Stimulated activated CD4-positive, alpha-beta T cell treated with anti-CD3 and anti-CD28 coated beads, TNF-alpha, amount 100 ng/mL, for 24 hours (primary cell): ENCODE measurements around the gene TTC16.

Experiments
- DNase-seq, 3 experiments: peaks; one replicate each; pipeline ENCODE4 v3.0.0-alpha.2; 2020; ENCODE audit warnings: low read depth in 3 of 3

Gene TTC16

DNA sequence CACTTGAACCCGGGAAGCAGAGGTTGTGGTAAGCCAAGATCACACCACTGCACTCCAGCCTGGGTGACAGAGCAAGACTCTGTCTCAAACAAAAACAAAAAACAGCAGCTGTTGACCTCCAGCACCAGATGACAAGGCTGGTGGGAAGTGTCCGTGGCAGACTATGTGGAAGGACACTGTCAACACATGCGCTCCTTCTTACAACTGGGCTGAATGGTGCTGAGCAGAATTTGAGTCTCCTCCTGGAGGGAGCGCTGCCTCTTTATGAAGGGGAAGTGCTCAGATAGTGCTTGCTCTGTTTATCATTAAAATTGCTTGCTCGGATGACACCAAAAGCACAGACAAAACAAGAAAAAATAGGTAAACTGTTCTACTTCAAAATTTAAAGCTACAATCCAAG, 18.3 kb upstream of the TTC16 start:
- DNase-seq, result no peak

DNA sequence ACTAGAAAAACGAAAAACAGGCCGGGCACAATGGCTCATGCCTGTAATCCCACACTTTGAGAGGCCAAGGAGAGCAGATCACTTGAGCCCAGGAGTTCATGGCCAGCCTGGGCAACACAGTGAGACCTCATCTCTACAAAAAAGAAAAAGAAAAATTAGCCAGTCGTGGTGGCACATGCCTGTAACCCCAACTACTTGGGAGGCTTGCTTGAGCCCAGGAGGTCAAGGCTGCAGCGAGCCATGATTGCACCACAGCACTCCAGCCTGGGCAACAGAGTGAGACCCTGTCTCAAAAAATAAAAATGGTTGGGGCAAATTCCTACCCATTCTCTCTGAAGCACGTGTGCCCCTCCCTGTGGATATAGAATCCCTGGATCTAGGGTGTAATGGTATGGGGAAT, 17.5 kb upstream of the TTC16 start:
- no peak for DNase-seq

DNA sequence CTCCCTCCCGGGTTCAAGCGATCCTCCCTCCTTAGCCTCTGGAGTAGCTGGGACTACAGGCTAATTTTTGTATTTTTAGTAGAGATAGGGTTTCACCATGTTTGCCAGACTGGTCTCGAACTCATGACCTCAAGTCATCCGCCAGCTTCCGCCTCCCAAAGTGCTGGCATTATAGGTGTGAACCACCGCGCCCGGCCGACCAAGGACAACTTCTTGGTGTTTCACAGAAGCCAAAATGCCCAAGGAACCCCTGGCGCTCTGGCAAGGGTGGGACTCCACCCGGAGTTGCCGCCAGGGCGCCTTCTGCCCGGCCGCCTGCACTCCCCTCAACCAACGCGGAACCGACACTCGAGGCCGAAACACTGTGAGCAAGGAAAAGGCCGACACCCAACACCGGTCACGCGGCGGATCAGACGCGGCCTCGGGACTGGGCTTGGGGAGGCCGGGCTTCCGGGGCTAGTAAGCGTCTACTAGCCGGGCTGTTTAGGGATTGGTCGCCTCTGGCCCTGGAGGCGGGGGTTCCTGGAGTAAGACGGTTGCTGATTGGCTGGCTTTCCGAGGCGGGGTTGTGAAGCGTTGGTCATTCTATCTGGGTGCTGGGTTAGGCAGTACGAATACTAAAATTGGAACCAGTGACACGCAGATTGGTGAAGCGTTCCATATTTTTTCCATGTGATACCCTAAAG, 16.8 kb upstream of the TTC16 start:
- peak; percentile 70 to 86 (median 79) for DNase-seq

DNA sequence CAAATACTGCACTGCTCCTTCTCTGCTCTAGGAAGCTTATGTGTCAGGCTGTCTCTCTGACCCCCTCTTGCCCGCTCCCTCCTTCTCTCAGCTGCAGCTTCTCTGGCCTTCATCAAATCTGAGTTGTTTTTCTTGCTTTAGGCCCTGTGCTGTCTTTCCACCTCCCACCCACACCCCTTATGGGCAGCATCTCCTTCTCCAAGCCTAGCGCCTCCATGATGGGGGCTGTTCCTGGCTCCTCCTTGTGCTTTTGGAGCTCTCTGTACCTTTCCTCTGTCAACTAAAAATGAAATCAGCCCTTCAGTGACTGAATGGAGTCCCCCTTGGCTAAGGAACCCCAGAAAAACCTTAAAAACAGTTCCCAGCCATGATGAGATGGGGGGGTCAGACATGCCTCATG, 15.7 kb upstream of the TTC16 start:
- no peak for DNase-seq

DNA sequence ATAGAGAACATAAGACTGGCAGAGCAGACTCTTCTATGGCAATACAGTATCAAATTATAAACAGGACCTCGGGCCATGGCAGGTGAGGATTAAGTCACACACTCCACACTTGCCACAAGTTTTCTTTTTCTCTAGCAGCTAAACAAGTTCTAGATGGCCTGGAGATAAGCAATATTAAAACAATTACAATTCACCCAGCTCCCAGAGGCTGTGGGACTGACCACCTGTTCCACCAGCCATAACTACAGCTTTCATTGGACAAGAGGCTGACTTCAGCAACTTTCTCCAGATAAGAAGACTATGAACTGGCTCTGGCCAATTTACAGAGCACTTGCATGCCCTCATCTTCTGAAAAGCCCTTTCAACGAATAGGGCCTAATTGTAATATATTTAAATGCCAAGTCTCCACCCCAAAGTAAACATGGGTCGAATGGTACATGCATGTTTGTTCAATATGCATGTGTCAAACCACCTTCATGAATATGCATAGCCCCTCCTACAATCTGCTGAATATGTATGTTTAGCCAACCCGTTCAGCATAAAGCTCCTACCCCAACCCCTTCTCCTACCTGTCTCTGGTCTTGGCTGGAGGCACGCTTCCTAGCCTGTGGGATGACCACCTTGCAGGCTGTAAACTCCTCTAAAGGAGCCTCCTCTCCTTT, 15.2 kb upstream of the TTC16 start:
- no peak for DNase-seq

DNA sequence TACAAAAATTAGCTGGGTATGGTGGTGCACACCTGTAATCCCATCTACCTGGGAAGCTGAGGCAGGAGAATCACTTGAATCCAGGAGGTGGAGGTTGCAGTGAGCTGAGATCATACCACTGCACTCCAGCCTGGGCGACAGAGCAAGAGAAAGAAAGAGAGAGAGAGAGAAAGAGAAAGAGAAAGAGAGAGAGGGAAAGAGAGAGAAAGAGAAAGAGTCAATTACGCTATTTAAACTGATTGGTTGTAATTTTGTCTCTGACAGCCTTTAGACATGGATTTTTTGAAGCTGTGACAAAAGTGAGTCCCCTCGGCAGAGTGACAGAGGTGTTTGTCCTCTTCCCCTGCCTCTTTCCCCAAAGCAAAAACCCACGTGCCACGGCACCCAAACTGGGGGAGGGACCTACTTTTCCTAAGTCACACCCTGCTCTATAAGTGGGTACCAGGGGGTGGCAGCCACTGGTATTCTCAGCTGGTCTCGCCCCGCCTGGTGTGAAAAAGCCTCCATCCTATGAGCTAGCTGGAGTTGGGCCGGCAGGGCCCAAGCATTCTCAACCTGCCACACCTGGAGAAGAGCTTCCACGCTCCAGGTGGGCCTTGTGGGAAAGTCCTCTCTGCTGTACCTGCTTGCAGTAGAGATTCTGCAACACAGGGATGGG, 12.5 kb upstream of the TTC16 start:
- no peak for DNase-seq

DNA sequence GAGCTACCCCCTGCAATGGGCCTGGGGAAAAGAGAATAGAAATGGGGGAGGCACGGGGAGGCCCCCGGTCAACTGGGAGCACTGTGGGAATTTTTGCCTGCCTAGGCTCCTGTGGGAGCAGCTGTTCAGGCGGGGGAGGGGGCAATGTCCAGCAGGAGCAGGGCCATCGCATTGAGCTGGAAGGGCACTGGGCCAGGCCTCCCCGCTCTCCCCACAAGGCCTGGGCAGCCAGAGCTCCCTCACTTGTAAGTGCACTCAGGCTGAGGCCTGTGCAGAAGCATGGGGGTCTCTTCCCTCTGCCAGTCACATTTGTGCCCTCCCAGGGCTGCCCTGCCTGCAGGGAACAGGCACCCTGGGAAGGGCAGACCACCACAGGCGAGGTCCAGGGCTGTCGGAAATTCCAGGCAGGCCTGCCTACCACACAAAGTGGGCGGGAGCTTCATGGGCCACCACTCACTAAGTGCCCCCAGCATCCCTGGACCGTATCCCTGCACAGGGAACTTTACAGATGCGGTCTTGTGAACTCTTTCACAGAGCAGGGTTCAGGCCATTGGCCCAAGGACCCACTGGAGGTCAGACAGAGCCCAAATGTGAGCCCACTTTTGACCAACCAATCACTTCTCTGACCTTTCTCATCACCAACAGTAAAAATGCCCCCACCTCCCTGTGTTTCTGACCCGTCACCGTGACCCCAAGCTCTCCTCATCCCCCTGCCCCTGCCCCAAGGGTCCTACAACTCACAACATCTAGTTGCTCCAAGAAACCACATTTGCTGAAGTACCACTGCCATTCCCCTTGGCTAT, 10.1 kb upstream of the TTC16 start:
- DNase-seq, result no peak

DNA sequence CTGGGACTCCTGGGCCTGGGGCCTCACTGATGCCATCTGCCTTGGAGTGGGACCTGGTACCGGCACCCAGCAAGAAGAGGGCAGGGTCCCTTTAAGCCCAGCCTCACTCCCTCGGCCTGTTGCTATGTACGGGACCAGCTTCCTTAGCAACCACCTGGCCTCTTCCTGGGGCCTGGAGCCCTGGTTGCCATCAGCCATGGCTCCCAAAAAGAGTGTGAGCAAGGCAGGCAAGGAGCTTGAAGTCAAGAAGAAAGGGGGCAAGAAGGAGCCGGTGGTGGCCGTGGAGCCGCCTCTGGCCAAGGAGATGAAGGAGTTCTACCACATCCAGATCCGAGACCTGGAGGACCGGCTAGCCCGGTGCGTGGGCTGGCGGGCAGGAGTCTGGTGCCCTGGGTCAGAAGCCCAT, 9.0 kb upstream of the TTC16 start, which contains the start of gene CFAP157:
TSS of gene CFAP157 (plus strand) at position 153 of the 406 bp plus-strand sequence. CDS start at position 197, 44 bp downstream.
- no peak for DNase-seq

DNA sequence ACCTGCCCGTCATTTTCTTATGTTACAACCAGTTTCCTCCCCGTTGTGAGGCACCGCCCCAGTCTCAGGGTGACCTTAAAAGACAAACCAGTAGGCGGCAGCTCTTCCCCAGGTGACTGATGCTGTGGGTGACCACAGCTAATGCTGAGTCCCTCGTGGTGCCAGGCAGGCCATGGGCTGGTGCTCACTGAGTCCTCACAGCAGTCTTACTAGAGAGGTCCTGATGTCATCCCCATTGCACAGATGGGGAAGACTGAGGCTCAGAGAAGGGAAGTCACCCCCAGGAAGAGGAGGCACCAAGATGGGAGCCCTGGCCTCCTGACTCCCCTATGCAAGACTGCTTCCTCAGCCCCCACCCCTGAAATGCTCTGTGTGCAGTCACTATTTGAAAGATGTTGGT, 8.1 kb upstream of the TTC16 start:
- DNase-seq, result peak in 1 of 3 experiments; percentile 21

DNA sequence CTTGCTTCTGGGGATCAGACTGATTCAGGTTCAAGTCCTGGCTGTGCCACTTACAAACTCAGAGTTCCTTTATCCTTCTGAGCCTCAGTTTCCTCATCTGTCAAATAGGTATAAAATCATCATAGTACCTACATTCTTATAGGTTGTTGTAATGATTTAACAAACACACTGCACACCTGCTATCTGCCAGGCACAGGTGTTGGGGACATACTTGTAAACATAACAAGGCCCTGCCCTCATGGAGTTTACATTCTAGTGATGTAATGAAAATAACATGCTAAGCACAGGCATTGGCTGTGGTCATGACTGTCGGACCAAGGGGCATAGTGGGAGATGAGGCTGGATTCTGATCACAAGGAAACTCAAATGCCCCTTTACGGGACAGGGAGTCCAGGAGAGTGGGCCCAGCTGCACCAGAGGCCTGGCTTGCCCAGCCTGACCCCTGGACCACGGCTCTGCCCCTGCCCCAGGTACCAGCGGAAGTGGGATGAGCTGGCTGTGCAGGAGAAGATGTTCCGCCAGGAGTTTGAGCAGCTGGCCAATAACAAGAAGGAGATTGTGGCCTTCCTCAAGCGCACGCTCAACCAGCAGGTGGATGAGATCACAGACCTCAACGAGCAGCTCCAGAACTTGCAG, 6.8 kb upstream of the TTC16 start:
- no peak for DNase-seq

DNA sequence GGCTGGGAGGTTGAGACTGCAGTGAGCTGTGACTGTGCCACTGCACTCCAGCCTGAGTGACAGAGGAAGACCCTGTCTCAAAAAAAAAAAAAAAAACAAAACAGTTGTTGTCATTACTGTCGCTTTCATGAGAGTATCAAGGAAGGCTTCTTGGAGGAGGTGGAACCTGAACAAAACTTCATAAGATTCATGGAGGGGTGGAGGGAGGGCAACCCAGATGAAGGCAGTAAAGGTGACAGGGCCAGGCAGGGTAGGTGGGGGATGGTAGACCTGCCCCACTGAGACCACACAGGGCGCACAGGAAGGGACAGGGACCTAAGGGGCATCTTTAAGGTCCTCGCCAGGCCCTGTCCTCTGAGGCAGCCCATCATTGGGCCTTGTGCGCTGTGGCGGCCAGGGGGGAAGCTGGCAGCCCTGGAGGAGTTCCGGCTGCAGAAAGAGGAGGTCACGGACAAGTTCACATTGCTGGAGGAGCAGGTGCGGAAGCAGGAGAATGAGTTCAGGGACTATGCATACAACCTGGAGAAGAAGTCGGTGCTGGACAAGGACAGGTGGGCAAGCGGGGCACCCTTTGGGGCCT, 5.6 kb upstream of the TTC16 start:
- no peak for DNase-seq

DNA sequence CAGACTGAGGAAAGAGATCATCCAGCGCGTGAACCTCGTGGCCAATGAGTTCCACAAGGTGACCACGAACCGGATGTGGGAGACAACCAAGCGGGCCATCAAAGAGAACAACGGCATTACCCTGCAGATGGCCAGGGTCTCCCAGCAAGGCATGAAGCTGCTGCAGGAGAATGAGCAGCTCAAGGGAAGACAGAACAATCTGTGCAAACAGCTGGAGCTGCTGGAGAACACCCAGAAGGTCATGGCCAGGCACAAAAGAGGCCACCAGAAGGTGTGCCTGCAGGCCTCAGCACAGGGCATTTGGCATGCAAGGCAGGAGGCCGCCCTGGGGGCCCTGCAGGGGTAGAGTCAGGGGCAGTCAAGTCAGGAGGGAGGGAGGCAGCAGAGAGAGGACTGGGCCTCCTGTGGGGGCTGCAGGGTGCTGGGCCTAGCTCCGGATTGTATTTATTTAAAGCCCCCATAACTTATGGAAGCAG, 4.6 kb upstream of the TTC16 start:
- no peak for DNase-seq

DNA sequence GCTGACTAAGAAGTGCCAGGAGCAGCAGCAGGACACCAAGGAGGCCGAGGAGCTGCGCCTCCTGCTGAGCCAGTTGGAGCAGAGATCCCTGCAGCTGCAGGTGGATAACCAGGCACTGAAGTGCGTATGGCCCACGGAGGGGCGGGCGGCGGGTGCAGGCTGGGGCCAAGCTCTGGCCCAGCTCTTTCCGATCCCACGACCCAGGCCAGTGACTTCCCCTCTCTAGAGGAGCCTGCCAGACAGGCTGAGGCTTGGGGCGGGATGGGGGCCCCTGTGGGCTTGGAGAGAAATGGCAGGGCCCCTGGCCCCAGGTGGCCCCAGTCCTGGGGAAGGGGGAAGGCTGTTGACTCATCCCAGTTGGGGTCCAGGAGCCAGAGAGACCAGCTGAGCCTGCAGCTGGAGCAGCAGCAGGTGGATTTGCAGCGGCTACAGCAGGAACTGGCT, 4.0 kb upstream of the TTC16 start:
- no peak for DNase-seq

DNA sequence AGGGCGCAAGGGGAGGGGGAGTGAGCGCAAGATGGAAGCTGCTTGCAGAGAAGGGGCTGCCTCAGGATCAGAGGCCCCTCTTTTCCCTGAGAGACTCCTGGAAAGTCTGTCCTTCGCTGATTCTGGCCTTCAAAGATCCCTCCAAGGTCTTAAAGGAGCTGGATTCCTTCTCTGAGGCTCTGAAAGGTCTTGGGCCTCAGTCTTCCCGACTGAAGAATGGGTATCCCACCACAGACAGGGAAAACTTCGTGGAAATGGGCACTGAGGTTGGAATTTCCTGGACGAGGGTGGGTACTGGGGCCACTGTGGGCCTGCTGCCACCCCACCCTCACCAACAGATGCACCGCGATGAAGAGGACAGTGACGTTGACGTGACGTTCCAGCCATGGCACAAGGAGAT, 3.5 kb upstream of the TTC16 start:
- no peak for DNase-seq

DNA sequence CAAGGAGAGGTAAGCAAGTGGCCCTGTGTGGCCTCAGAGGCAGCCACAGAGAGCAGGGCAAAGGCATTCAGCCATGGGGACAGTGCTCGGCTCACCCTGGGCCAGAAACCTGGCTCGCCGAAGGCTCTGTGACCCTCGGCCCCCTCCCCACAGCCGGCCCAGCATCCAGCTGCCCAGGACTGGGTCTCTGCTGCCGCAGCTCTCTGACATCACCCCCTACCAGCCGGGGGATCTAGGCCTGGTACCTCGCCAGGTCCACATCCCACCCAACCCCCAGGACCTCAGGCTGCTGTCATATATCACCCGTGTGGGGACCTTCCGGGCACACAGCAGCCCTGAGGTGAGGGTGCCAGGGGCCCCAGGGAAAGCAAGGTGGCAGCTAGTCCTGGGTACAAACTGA, 3.0 kb upstream of the TTC16 start:
- DNase-seq, result no peak

DNA sequence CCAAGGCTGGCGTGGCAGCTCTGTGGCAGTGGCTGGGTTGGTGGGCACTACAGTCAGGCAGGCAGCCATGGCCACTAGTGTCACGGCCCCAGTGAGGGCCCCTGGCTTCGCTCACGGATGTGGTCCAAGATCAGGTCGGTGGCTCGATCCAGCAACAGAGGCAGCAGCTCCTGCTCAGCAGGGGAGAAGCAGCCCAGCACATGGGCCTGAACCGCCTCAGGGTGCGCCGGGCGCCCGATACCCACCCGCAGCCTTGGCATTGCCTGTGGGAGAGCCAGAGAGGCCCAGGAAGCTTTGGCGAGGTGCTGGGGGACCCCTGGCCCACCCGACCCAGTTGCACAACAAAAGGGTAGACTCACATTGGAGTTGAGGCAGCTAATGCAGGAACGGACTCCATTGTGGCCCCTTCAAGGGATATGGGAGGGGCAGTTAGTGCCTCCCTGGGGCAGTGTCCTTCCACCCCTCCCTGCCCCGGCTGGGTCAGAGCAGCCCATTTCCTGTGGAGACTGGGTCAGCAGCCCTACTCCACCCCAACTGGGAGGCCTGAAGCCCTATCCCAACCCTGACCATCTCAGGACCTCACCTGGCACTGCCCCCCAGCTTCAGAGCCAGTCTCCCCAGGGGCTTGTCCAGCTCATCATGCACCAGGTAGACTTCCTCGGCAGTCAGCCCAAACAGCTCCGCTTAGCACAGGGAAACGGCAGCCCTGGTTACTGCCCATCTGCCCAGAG, 1.7 kb upstream of the TTC16 start:
- DNase-seq, result no peak

DNA sequence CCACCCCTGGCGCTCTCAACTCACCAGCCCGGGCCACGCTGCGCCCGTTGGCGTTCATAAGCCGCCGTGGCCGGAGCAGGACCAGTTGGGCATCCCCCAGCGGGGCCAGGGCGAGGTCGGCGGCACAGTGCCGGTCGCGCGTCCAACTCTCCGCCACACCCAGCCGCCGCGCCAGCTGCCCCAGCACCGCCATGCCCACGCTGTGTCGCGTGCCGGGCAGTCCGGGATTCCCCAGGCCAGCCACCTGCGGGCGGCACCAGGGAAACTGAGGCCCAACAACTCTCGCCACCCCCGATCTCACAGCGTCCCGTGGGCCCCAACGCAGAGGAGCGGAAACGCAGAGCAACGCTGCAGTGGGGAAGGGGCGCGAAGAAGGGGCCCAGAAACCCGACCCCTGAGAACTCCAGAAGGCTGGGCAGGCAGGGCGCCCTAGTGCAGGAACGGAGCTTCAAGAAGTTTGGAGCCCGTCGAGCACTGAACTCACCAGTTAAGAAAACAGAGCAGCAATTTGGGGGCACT, 869 bp upstream of the TTC16 start:
- DNase-seq, result no peak

DNA sequence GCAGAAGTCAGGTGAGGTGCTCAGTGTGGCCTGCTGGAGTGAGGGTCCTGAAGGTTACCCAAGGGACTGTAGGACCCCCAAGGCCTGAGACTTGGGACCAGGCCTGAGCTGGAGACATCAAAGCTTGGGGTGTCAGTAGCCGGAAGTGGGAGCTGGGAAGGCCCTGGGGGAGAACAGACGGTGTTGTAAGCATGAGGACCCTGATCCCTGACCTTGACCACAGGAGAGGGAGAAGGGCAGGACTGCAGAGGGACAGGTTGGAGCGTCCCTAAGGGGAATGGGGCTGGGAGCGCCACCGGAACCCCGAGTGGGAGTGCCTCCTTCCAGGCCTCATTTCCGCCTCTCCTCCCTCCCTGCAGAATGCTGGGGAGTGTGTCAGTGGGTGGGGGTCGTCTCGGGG, 533 bp downstream of the TTC16 start:
- DNase-seq, result no peak

DNA sequence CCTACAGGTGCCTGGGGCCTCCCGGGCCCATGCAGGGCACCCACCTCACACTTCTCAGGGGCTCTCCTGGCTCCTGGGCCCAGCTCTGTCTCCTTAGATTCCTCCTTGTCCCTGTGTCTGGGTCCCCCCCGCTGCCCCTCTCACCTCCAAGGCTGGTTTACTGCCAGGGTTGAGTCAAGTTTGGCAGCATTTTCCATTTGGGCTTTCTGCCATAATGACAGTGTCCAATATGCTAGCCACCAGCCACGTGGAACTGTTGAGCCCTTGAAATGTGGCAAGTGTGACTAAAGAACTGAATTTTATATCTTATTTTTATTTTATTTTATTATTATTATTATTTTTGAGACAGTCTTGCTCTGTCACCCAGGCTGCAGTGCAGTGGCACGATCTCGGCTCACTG, 1.9 kb downstream of the TTC16 start:
- no peak for DNase-seq
